ENCODE results near the gene NUTF2.

NUTF2 gene

GRCh38 chr16:67846320-67847063 is at the start of gene NUTF2:
Gene NUTF2 (plus strand): TSS chr16:67846933. CDS start chr16:67865131, 18,198 bp downstream.
- H3K4me1 ChIP-seq (ENCODE audit: control insufficient read depth in 2 of 2, insufficient read depth in 2 of 2, low read length in 2 of 2) = peaks cover 43 to 44% of the 10 kb centered on the region in 2 donors

GRCh38 chr16:67800338-67800926 is 46.3 kb upstream of the NUTF2 start:
- peaks cover 5 to 12% of the 10 kb centered on the region in 2 donors for H3K4me1 ChIP-seq (ENCODE audit: control insufficient read depth in 2 of 2, insufficient read depth in 2 of 2, low read length in 2 of 2)
- H3K27ac ChIP-seq (ENCODE audit: low read depth in 2 of 2, low read length in 2 of 2) = no peak overlapping the region
- peaks cover 21 to 24% of the 10 kb centered on the region in 2 donors for H3K36me3 ChIP-seq (ENCODE audit: control insufficient read depth in 2 of 2, insufficient read depth in 2 of 2, low read length in 2 of 2)
- no peaks in the 10 kb centered on the region for H3K27me3 ChIP-seq (ENCODE audit: control insufficient read depth in 2 of 2, insufficient read depth in 2 of 2, low read length in 2 of 2)
- H3K9ac ChIP-seq (ENCODE audit: low read depth in 1 of 2, low read length in 2 of 2) = no peak overlapping the region
- no peak overlapping the region for H3K4me3 ChIP-seq (ENCODE audit: low read length in 2 of 2)
- H3K9me3 ChIP-seq (ENCODE audit: control insufficient read depth in 2 of 2, low read length in 2 of 2) = no peaks in the 10 kb centered on the region

More at GRCh38 chr16:67846320-67847063, at the start of gene NUTF2:
- no peaks in the 10 kb centered on the region for H3K36me3 ChIP-seq (ENCODE audit: control insufficient read depth in 2 of 2, insufficient read depth in 2 of 2, low read length in 2 of 2)
- H3K27ac ChIP-seq (ENCODE audit: low read depth in 2 of 2, low read length in 2 of 2) = peak within 1 kb of the TSS; percentile 92 to 93
- H3K27me3 ChIP-seq (ENCODE audit: control insufficient read depth in 2 of 2, insufficient read depth in 2 of 2, low read length in 2 of 2) = no peaks in the 10 kb centered on the region
- H3K4me3 ChIP-seq (ENCODE audit: low read length in 2 of 2) = peak within 1 kb of the TSS; percentile 79 to 83
- H3K9ac ChIP-seq (ENCODE audit: low read depth in 1 of 2, low read length in 2 of 2) = peak within 1 kb of the TSS; percentile 79
- no peaks in the 10 kb centered on the region for H3K9me3 ChIP-seq (ENCODE audit: control insufficient read depth in 2 of 2, low read length in 2 of 2)

GRCh38 chr16:67801241-67801640 is 45.5 kb upstream of the NUTF2 start:
- H3K27ac ChIP-seq (ENCODE audit: low read depth in 2 of 2, low read length in 2 of 2) = no peak overlapping the region
- H3K27me3 ChIP-seq (ENCODE audit: control insufficient read depth in 2 of 2, insufficient read depth in 2 of 2, low read length in 2 of 2) = no peaks in the 10 kb centered on the region
- H3K9ac ChIP-seq (ENCODE audit: low read depth in 1 of 2, low read length in 2 of 2) = no peak overlapping the region
- H3K9me3 ChIP-seq (ENCODE audit: control insufficient read depth in 2 of 2, low read length in 2 of 2) = no peaks in the 10 kb centered on the region
- H3K36me3 ChIP-seq (ENCODE audit: control insufficient read depth in 2 of 2, insufficient read depth in 2 of 2, low read length in 2 of 2) = peaks cover 21 to 24% of the 10 kb centered on the region in 2 donors
- H3K4me3 ChIP-seq (ENCODE audit: low read length in 2 of 2) = no peak overlapping the region
- peaks cover 9 to 18% of the 10 kb centered on the region in 2 donors for H3K4me1 ChIP-seq (ENCODE audit: control insufficient read depth in 2 of 2, insufficient read depth in 2 of 2, low read length in 2 of 2)

- Histone ChIP-seq H3K4me3 (ENCODE audit: low read length in 2 of 2) (no peak overlapping the region), H3K9ac (ENCODE audit: low read depth in 1 of 2, low read length in 2 of 2) (no peak overlapping the region), H3K27me3 (ENCODE audit: control insufficient read depth in 2 of 2, insufficient read depth in 2 of 2, low read length in 2 of 2) (no peaks in the 10 kb centered on the region), H3K9me3 (ENCODE audit: control insufficient read depth in 2 of 2, low read length in 2 of 2) (no peaks in the 10 kb centered on the region), H3K27ac (ENCODE audit: low read depth in 2 of 2, low read length in 2 of 2) (no peak overlapping the region), H3K4me1 (ENCODE audit: control insufficient read depth in 2 of 2, insufficient read depth in 2 of 2, low read length in 2 of 2) (peaks cover 9 to 18% of the 10 kb centered on the region in 2 donors), H3K36me3 (ENCODE audit: control insufficient read depth in 2 of 2, insufficient read depth in 2 of 2, low read length in 2 of 2) (peaks cover 21 to 24% of the 10 kb centered on the region in 2 donors)
Observed at GRCh38 chr16:67801883-67802282, 44.9 kb upstream of the NUTF2 start.

- Histone ChIP-seq H3K4me1 (ENCODE audit: control insufficient read depth in 2 of 2, insufficient read depth in 2 of 2, low read length in 2 of 2) (peaks cover 14 to 23% of the 10 kb centered on the region in 2 donors), H3K9ac (ENCODE audit: low read depth in 1 of 2, low read length in 2 of 2) (no peak overlapping the region), H3K27ac (ENCODE audit: low read depth in 2 of 2, low read length in 2 of 2) (no peak overlapping the region)
Observed at GRCh38 chr16:67803894-67804293, 42.8 kb upstream of the NUTF2 start.

GRCh38 chr16:67804853-67805542 is 41.7 kb upstream of the NUTF2 start:
- peaks cover 16 to 17% of the 10 kb centered on the region in 2 donors for H3K36me3 ChIP-seq (ENCODE audit: control insufficient read depth in 2 of 2, insufficient read depth in 2 of 2, low read length in 2 of 2)
- no peaks in the 10 kb centered on the region for H3K27me3 ChIP-seq (ENCODE audit: control insufficient read depth in 2 of 2, insufficient read depth in 2 of 2, low read length in 2 of 2)
- H3K4me1 ChIP-seq (ENCODE audit: control insufficient read depth in 2 of 2, insufficient read depth in 2 of 2, low read length in 2 of 2) = peaks cover 14 to 23% of the 10 kb centered on the region in 2 donors
- H3K4me3 ChIP-seq (ENCODE audit: low read length in 2 of 2) = peak overlapping the region; percentile 93
- no peak overlapping the region for H3K27ac ChIP-seq (ENCODE audit: low read depth in 2 of 2, low read length in 2 of 2)
- peak overlapping the region in 1 of 2 donors; percentile 93 for H3K9ac ChIP-seq (ENCODE audit: low read depth in 1 of 2, low read length in 2 of 2)
- H3K9me3 ChIP-seq (ENCODE audit: control insufficient read depth in 2 of 2, low read length in 2 of 2) = no peaks in the 10 kb centered on the region

More at GRCh38 chr16:67803894-67804293, 42.8 kb upstream of the NUTF2 start:
- Histone ChIP-seq H3K27me3 (ENCODE audit: control insufficient read depth in 2 of 2, insufficient read depth in 2 of 2, low read length in 2 of 2) (no peaks in the 10 kb centered on the region), H3K9me3 (ENCODE audit: control insufficient read depth in 2 of 2, low read length in 2 of 2) (no peaks in the 10 kb centered on the region), H3K4me3 (ENCODE audit: low read length in 2 of 2) (no peak overlapping the region), H3K36me3 (ENCODE audit: control insufficient read depth in 2 of 2, insufficient read depth in 2 of 2, low read length in 2 of 2) (peaks cover 19 to 21% of the 10 kb centered on the region in 2 donors)

GRCh38 chr16:67805718-67806427 is 40.9 kb upstream of the NUTF2 start:
- Histone ChIP-seq H3K27me3 (ENCODE audit: control insufficient read depth in 2 of 2, insufficient read depth in 2 of 2, low read length in 2 of 2) (no peaks in the 10 kb centered on the region), H3K27ac (ENCODE audit: low read depth in 2 of 2, low read length in 2 of 2) (peak overlapping the region; percentile 67 to 68), H3K9me3 (ENCODE audit: control insufficient read depth in 2 of 2, low read length in 2 of 2) (no peaks in the 10 kb centered on the region), H3K36me3 (ENCODE audit: control insufficient read depth in 2 of 2, insufficient read depth in 2 of 2, low read length in 2 of 2) (peaks cover 11% of the 10 kb centered on the region in 2 donors), H3K4me3 (ENCODE audit: low read length in 2 of 2) (peak overlapping the region; percentile 93), H3K4me1 (ENCODE audit: control insufficient read depth in 2 of 2, insufficient read depth in 2 of 2, low read length in 2 of 2) (peaks cover 14 to 20% of the 10 kb centered on the region in 2 donors), H3K9ac (ENCODE audit: low read depth in 1 of 2, low read length in 2 of 2) (peak overlapping the region; percentile 93 to 95)

GRCh38 chr16:67806428-67807147 is 40.1 kb upstream of the NUTF2 start, which contains the start of the genes RANBP10 and TSNAXIP1:
Gene RANBP10 (minus strand): TSS chr16:67806560. CDS start chr16:67806536, 24 bp downstream.
Gene TSNAXIP1 (plus strand): TSS chr16:67806889. CDS start chr16:67807150, 261 bp downstream.
- H3K4me3 ChIP-seq (ENCODE audit: low read length in 2 of 2) = peak within 1 kb of the TSS; percentile 93

GRCh38 chr16:67807148-67807682 is 39.5 kb upstream of the NUTF2 start:
- Histone ChIP-seq H3K9me3 (ENCODE audit: control insufficient read depth in 2 of 2, low read length in 2 of 2) (no peaks in the 10 kb centered on the region), H3K36me3 (ENCODE audit: control insufficient read depth in 2 of 2, insufficient read depth in 2 of 2, low read length in 2 of 2) (peaks cover 5 to 9% of the 10 kb centered on the region in 2 donors), H3K4me3 (ENCODE audit: low read length in 2 of 2) (peak overlapping the region; percentile 93), H3K9ac (ENCODE audit: low read depth in 1 of 2, low read length in 2 of 2) (peak overlapping the region; percentile 61 to 95), H3K27me3 (ENCODE audit: control insufficient read depth in 2 of 2, insufficient read depth in 2 of 2, low read length in 2 of 2) (no peaks in the 10 kb centered on the region), H3K4me1 (ENCODE audit: control insufficient read depth in 2 of 2, insufficient read depth in 2 of 2, low read length in 2 of 2) (peaks cover 14 to 20% of the 10 kb centered on the region in 2 donors), H3K27ac (ENCODE audit: low read depth in 2 of 2, low read length in 2 of 2) (peak overlapping the region in 1 of 2 donors; percentile 60)

More at GRCh38 chr16:67806428-67807147, 40.1 kb upstream of the NUTF2 start, which contains the start of the genes RANBP10 and TSNAXIP1:
- Histone ChIP-seq H3K27me3 (ENCODE audit: control insufficient read depth in 2 of 2, insufficient read depth in 2 of 2, low read length in 2 of 2) (no peaks in the 10 kb centered on the region), H3K9ac (ENCODE audit: low read depth in 1 of 2, low read length in 2 of 2) (peak within 1 kb of the TSS; percentile 93 to 95), H3K4me1 (ENCODE audit: control insufficient read depth in 2 of 2, insufficient read depth in 2 of 2, low read length in 2 of 2) (peaks cover 14 to 20% of the 10 kb centered on the region in 2 donors), H3K9me3 (ENCODE audit: control insufficient read depth in 2 of 2, low read length in 2 of 2) (no peaks in the 10 kb centered on the region), H3K36me3 (ENCODE audit: control insufficient read depth in 2 of 2, insufficient read depth in 2 of 2, low read length in 2 of 2) (peaks cover 5 to 11% of the 10 kb centered on the region in 2 donors), H3K27ac (ENCODE audit: low read depth in 2 of 2, low read length in 2 of 2) (peak within 1 kb of the TSS; percentile 67 to 68)

All from mucosa of rectum (tissue), 2 donors.